Thyroid gland (tissue), 4 donors: ENCODE results near the gene KLKB1.

Source experiments
- CTCF ChIP-seq, 6 experiments: fragments of 200-600 bp in 3 of 6; fragments of 450-650 bp in 3 of 6; sonication (generic) in 3 of 6; IDR thresholded peaks; one replicate each; pipeline ENCODE4 v1.5.1; 2016 to 2019; ENCODE audit warnings: antibody characterized with exemption in 6 of 6, mild to moderate bottlenecking in 2 of 6, inconsistent platforms in 1 of 6, moderate library complexity in 1 of 6
- POLR2A ChIP-seq, 2 donors: fragments of 450-650 bp; IDR thresholded peaks; one replicate each; pipeline ENCODE4 v1.6.1; 2017; ENCODE audit warnings: antibody characterized with exemption in 2 of 2, mild to moderate bottlenecking in 2 of 2, moderate library complexity in 1 of 2

- TF ChIP-seq POLR2A (IDR thresholded peaks at IDR 0.05): peak in 1 of 2 donors; percentile 61
- TF ChIP-seq CTCF (IDR thresholded peaks at IDR 0.05): peak in 3 of 6 experiments; percentile 17 to 48 (median 24)
These were observed 35.9 kb upstream of the KLKB1 start, which contains the start of gene CYP4V2 for GRCh38 chr4:186191200-186192065.
